Measurements from ENCODE around the gene GSG1. TPM values are rescaled to one million over a fixed set of nuclear protein-coding genes. Genes with fewer than 3 reads are reported as not detected.

Gene GSG1
- total RNA-seq, 1 experiment from 2014 or later = 0.22 TPM

GRCh38 chr12:13127444-13127843, 24.0 kb upstream of the GSG1 start:
- Histone ChIP-seq H2BK12ac (ENCODE audit: insufficient read length, low read depth, low read length) (no peak overlapping the region), H3K4ac (ENCODE audit: low read depth, low read length) (no peak overlapping the region), H4K20me1 (ENCODE audit: control insufficient read depth, insufficient read depth, insufficient read length) (no peaks in the 10 kb centered on the region), H4K91ac (ENCODE audit: insufficient read length, low read depth, low read length) (no peak overlapping the region), H3K9me3 (ENCODE audit: control insufficient read depth, low read depth, low read length) (no peaks in the 10 kb centered on the region), H2BK120ac (ENCODE audit: low read depth, low read length, poor library complexity, severe bottlenecking) (no peak overlapping the region), H4K8ac (replicated peaks; ENCODE audit: insufficient read length, low read depth, low read length) (no peak overlapping the region), H3K4me1 (ENCODE audit: insufficient read depth, low read length) (peaks cover 4% of the 10 kb centered on the region), H2AFZ (ENCODE audit: low read length) (no peak overlapping the region), H3K79me1 (ENCODE audit: insufficient read depth, low read depth, low read length, poor library complexity, severe bottlenecking) (no peaks in the 10 kb centered on the region), H3K27me3 (ENCODE audit: insufficient read depth, low read length) (no peaks in the 10 kb centered on the region), H2BK15ac (ENCODE audit: low read depth, low read length) (no peak overlapping the region), H3K23ac (ENCODE audit: insufficient read length, low read depth, low read length) (no peak overlapping the region), H3K79me2 (ENCODE audit: insufficient read depth, low read length) (no peaks in the 10 kb centered on the region), H3K27ac (ENCODE audit: insufficient read length, low read depth, low read length) (no peak overlapping the region), H3K18ac (ENCODE audit: insufficient read length, low read depth, low read length) (no peak overlapping the region), H3K14ac (ENCODE audit: insufficient read depth, low read length) (no peak overlapping the region), H2AK5ac (ENCODE audit: insufficient read length, low read length) (no peak overlapping the region), H3T11ph (ENCODE audit: low read length) (no peak overlapping the region), H3K4me2 (ENCODE audit: insufficient read depth, insufficient read length, low read length) (no peak overlapping the region), H2BK5ac (ENCODE audit: insufficient read length, low read length) (no peak overlapping the region), H4K5ac (ENCODE audit: insufficient read length, low read depth, low read length) (no peak overlapping the region), H3K56ac (ENCODE audit: insufficient read length, low read depth, low read length) (no peak overlapping the region), H3K23me2 (ENCODE audit: insufficient read length, low read depth, low read length, poor library complexity, severe bottlenecking) (no peaks in the 10 kb centered on the region), H3K9ac (ENCODE audit: extremely low read depth, insufficient read length, low read length) (no peak overlapping the region), H2BK20ac (ENCODE audit: low read depth, low read length, poor library complexity, severe bottlenecking) (no peak overlapping the region)
- Mint-ChIP-seq H3K9me3 (no peaks in the 10 kb centered on the region), H3K36me3 (ENCODE audit: insufficient read depth in 1 of 3, low read depth in 3 of 3) (no peaks in the 10 kb centered on the region; a peak in 2 of 7 replicates), H3K4me1 (peaks cover 13 to 15% of the 10 kb centered on the region in 2 experiments), H3K27ac (no peak overlapping the region), H3K27me3 (ENCODE audit: low read depth) (no peaks in the 10 kb centered on the region), H3K4me3 (no peak overlapping the region)
- no peak for DNase-seq
- no peak for TF ChIP-seq CTCF (conservative IDR thresholded peaks at IDR 0.05)
- WGBS (ENCODE audit: extremely low coverage, insufficient read length, low lambda C conversion rate) = no CpG with 5 or more reads among the region's 5 CpGs
